ENCODE measurements around the gene SNX12.

The SNX12 gene

GRCh38 chrX:71106427-71106826 is 38.3 kb upstream of the SNX12 start, which contains the start of gene CXorf65:
CXorf65 (minus strand) TSS chrX:71106740; CDS start chrX:71106556, 184 bp downstream.
- Histone ChIP-seq H3K4me3 (ENCODE audit: low read depth, low read length) (no peak within 1 kb of the TSS), H3K27ac (ENCODE audit: extremely low read depth, low read depth, low read length) (no peak within 1 kb of the TSS), H3K4me1 (ENCODE audit: control insufficient read depth, insufficient read depth, low read length) (no peaks in the 10 kb centered on the region), H3K9me3 (ENCODE audit: control insufficient read depth, insufficient read depth, low read depth, low read length) (no peaks in the 10 kb centered on the region), H3K36me3 (ENCODE audit: control insufficient read depth in 2 of 2, insufficient read depth in 1 of 2, low read length in 2 of 2) (peaks cover 0 to 7% of the 10 kb centered on the region in 2 experiments; a peak in 1 of 3 replicates)
- CTCF ChIA-PET = interaction anchor here (0.6 kb wide), 1 partner anchor 183 kb away, joined by 3 read pairs; no protein-coding TSS in a partner anchor
- POLR2A ChIA-PET = interaction anchor here (2.6 kb wide), 1 partner anchor 12 kb away, joined by 8 read pairs; the partner anchor contains the start of gene MED12
- TF ChIP-seq ZBTB48 (tag by site-specific recombination; IDR thresholded peaks at IDR 0.05) (no peak), ZNF791 (tag by site-specific recombination; IDR thresholded peaks at IDR 0.05) (no peak), KLF17 (tag by site-specific recombination; IDR thresholded peaks at IDR 0.05) (peak; percentile 70; the same call in 1 of the 2 replicates)

GRCh38 chrX:71105628-71106027 is 37.5 kb upstream of the SNX12 start:
- no peaks in the 10 kb centered on the region for H3K4me1 ChIP-seq (ENCODE audit: control insufficient read depth, insufficient read depth, low read length)
- H3K4me3 ChIP-seq (ENCODE audit: low read depth, low read length) = no peak overlapping the region
- TF ChIP-seq ZNF555 (tag by site-specific recombination; conservative IDR thresholded peaks at IDR 0.05) = no peak
- POLR2A ChIA-PET = interaction anchor here (2.6 kb wide), 1 partner anchor 12 kb away, joined by 8 read pairs; the partner anchor contains the start of gene MED12
- H3K36me3 ChIP-seq (ENCODE audit: control insufficient read depth in 2 of 2, insufficient read depth in 1 of 2, low read length in 2 of 2) = peaks cover 0 to 15% of the 10 kb centered on the region in 2 experiments; a peak in 1 of 3 replicates
- no peaks in the 10 kb centered on the region for H3K9me3 ChIP-seq (ENCODE audit: control insufficient read depth, insufficient read depth, low read depth, low read length)
- no peak overlapping the region for H3K27ac ChIP-seq (ENCODE audit: extremely low read depth, low read depth, low read length)
- CTCF ChIA-PET = interaction anchor here (0.6 kb wide), 2 partner anchors 182 to 1409 kb away, joined by 3 to 4 read pairs; no protein-coding TSS in a partner anchor

- H3K9me3 ChIP-seq (ENCODE audit: control insufficient read depth, insufficient read depth, low read depth, low read length) = no peaks in the 10 kb centered on the region
- peak overlapping the region; percentile 32 for H3K27ac ChIP-seq (ENCODE audit: extremely low read depth, low read depth, low read length)
- CTCF ChIA-PET = interaction anchor here (0.6 to 1.9 kb wide), 2 partner anchors 26 to 1676 kb away, joined by 4 to 8 read pairs; no protein-coding TSS in a partner anchor
- 0 out of 2 replicates have a peak, but pooled peaks cover 3% of the 10 kb centered on the region for H3K4me1 ChIP-seq (ENCODE audit: control insufficient read depth, insufficient read depth, low read length)
- POLR2A ChIA-PET = interaction anchor here (0.7 to 2.9 kb wide), 4 partner anchors 15 to 263 kb away, joined by 3 to 16 read pairs (median 4); partner anchors contain the start of genes MED12 and TAF1
- no peak overlapping the region for H3K4me3 ChIP-seq (ENCODE audit: low read depth, low read length)
- H3K36me3 ChIP-seq (ENCODE audit: control insufficient read depth in 2 of 2, insufficient read depth in 1 of 2, low read length in 2 of 2) = peaks cover 0 to 17% of the 10 kb centered on the region in 2 experiments; a peak in 1 of 3 replicates
- no peak for TF ChIP-seq ZNF610 (tag by site-specific recombination; IDR thresholded peaks at IDR 0.05; ENCODE audit: borderline replicate concordance)
- TF ChIP-seq ZNF398 (tag by site-specific recombination; IDR thresholded peaks at IDR 0.05) = peak; percentile 28; the same call in 1 of the 2 replicates
- TF ChIP-seq GLIS1 (tag by site-specific recombination; IDR thresholded peaks at IDR 0.05) = peak; percentile 42; the same call in 1 of the 2 replicates
- 0 out of 2 replicates have a peak, but pooled peaks have one; percentile 37 for TF ChIP-seq PRDM10 (tag by site-specific recombination; IDR thresholded peaks at IDR 0.05)
- peak; percentile 86 for TF ChIP-seq EGR2 (tag by site-specific recombination; IDR thresholded peaks at IDR 0.05; ENCODE audit: low read depth)
- TF ChIP-seq ZNF571 (tag by site-specific recombination; IDR thresholded peaks at IDR 0.05) = no peak
- TF ChIP-seq KLF17 (tag by site-specific recombination; IDR thresholded peaks at IDR 0.05) = 0 out of 2 replicates have a peak, but pooled peaks have one; percentile 37
- TF ChIP-seq ZFHX2 (tag by site-specific recombination; conservative IDR thresholded peaks at IDR 0.05) = peak; percentile 88
- TF ChIP-seq ZNF391 (tag by site-specific recombination; IDR thresholded peaks at IDR 0.05; ENCODE audit: borderline replicate concordance, low read depth) = no peak
- 0 out of 2 replicates have a peak, but pooled peaks have one; percentile 12 for TF ChIP-seq SP7 (tag by site-specific recombination; IDR thresholded peaks at IDR 0.05)
- TF ChIP-seq SP2 (tag by site-specific recombination; IDR thresholded peaks at IDR 0.05) = peak; percentile 25
- no peak for TF ChIP-seq HIC1 (tag by site-specific recombination; IDR thresholded peaks at IDR 0.05)
- peak; percentile 53 for TF ChIP-seq ZIC2 (tag by site-specific recombination; IDR thresholded peaks at IDR 0.05)
- peak; percentile 85 for TF ChIP-seq ZBTB48 (tag by site-specific recombination; IDR thresholded peaks at IDR 0.05)
Measured at GRCh38 chrX:71103110-71103983, 35.2 kb upstream of the SNX12 start.

Measured in HEK293 (cell line).